ENCODE results near the gene SPOCK2.

SPOCK2 gene

DNA sequence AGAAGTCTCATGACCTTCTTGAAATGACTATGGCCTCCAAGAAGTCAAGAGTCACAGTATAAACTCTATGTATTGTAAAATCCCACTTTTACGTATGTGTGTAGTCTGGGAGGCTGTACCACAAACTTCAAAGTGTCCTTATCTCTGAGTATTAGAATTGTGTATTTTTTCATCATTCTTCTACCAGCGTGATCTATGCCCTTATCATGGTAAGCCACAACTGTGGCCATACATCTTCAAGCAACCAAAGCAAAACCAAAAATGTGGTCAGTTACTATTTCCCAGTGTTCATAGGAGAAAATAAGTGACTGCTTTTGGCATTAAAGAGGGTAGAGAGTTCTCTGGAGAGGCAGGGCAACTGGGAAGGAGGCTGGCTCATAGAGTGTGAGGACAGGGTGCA, 42.8 kb downstream of the SPOCK2 start:
- POLR2A ChIA-PET = interaction anchor here (0.6 kb wide), 1 partner anchor 142 kb away, joined by 3 read pairs; no protein-coding TSS in a partner anchor

DNA sequence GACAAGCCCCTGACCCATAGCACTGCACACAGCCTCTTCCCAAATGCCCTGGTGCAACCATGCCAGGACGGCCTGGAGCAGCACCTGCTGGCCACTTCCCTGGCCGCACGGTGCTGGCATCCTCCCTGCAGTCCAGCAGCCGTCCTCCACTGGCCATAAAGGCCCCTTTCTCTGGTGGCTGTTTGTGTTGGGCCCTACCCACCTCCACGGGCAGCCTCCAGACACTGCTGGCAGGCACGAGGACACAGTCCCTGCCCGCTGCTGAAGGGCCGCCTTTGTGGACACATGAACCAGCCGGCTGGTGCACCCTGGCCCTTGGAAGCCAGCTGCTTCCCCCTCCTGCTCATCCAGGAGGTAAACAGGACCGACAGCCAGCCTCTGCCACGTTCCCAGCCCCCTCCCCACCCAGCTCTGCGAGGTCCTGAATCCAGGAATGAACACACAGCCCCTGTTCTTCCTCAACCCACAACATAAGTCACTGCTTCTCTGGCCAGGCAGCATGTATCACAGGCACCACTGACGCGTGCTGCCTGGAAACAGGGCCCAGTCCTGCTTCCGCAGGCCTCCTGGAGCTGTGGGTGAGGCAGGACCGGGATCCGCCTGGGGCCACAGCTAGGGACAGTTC, 43.8 kb downstream of the SPOCK2 start:
- ChIA-PET POLR2A (interaction anchor here (0.6 kb wide), 1 partner anchor 141 kb away, joined by 3 read pairs; no protein-coding TSS in a partner anchor), CTCF (interaction anchor here (0.6 to 6.3 kb wide), 6 partner anchors 18 to 149 kb away, joined by 5 to 70 read pairs (median 6); no protein-coding TSS in a partner anchor)
- Histone ChIP-seq H3K36me3 (ENCODE audit: control insufficient read depth in 2 of 2, insufficient read depth in 1 of 2, low read length in 2 of 2) (no peaks in the 10 kb centered on the region), H3K4me1 (ENCODE audit: control insufficient read depth, insufficient read depth, low read length) (no peaks in the 10 kb centered on the region), H3K4me3 (ENCODE audit: low read depth, low read length) (no peak overlapping the region), H3K9me3 (ENCODE audit: control insufficient read depth, insufficient read depth, low read depth, low read length) (no peaks in the 10 kb centered on the region), H3K27ac (ENCODE audit: extremely low read depth, low read depth, low read length) (no peak overlapping the region)
- TF ChIP-seq, protein P1, sequence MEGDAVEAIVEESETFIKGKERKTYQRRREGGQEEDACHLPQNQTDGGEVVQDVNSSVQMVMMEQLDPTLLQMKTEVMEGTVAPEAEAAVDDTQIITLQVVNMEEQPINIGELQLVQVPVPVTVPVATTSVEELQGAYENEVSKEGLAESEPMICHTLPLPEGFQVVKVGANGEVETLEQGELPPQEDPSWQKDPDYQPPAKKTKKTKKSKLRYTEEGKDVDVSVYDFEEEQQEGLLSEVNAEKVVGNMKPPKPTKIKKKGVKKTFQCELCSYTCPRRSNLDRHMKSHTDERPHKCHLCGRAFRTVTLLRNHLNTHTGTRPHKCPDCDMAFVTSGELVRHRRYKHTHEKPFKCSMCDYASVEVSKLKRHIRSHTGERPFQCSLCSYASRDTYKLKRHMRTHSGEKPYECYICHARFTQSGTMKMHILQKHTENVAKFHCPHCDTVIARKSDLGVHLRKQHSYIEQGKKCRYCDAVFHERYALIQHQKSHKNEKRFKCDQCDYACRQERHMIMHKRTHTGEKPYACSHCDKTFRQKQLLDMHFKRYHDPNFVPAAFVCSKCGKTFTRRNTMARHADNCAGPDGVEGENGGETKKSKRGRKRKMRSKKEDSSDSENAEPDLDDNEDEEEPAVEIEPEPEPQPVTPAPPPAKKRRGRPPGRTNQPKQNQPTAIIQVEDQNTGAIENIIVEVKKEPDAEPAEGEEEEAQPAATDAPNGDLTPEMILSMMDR (tag by site-specific recombination; IDR thresholded peaks at IDR 0.05) = peak; percentile 41; the same call in 1 of the 2 replicates
- TF ChIP-seq, protein P2, sequence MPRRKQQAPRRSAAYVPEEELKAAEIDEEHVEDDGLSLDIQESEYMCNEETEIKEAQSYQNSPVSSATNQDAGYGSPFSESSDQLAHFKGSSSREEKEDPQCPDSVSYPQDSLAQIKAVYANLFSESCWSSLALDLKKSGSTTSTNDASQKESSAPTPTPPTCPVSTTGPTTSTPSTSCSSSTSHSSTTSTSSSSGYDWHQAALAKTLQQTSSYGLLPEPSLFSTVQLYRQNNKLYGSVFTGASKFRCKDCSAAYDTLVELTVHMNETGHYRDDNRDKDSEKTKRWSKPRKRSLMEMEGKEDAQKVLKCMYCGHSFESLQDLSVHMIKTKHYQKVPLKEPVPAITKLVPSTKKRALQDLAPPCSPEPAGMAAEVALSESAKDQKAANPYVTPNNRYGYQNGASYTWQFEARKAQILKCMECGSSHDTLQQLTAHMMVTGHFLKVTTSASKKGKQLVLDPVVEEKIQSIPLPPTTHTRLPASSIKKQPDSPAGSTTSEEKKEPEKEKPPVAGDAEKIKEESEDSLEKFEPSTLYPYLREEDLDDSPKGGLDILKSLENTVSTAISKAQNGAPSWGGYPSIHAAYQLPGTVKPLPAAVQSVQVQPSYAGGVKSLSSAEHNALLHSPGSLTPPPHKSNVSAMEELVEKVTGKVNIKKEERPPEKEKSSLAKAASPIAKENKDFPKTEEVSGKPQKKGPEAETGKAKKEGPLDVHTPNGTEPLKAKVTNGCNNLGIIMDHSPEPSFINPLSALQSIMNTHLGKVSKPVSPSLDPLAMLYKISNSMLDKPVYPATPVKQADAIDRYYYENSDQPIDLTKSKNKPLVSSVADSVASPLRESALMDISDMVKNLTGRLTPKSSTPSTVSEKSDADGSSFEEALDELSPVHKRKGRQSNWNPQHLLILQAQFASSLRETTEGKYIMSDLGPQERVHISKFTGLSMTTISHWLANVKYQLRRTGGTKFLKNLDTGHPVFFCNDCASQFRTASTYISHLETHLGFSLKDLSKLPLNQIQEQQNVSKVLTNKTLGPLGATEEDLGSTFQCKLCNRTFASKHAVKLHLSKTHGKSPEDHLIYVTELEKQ (tag by site-specific recombination; IDR thresholded peaks at IDR 0.05; ENCODE audit: borderline replicate concordance) = no peak

More for the DNA sequence above, 42.8 kb downstream of the SPOCK2 start:
- Histone ChIP-seq H3K4me1 (ENCODE audit: control insufficient read depth, insufficient read depth, low read length) (no peaks in the 10 kb centered on the region), H3K27ac (ENCODE audit: extremely low read depth, low read depth, low read length) (no peak overlapping the region), H3K4me3 (ENCODE audit: low read depth, low read length) (no peak overlapping the region), H3K9me3 (ENCODE audit: control insufficient read depth, insufficient read depth, low read depth, low read length) (no peaks in the 10 kb centered on the region), H3K36me3 (ENCODE audit: control insufficient read depth in 2 of 2, insufficient read depth in 1 of 2, low read length in 2 of 2) (no peaks in the 10 kb centered on the region)
- TF ChIP-seq ZNF146 (tag by site-specific recombination; IDR thresholded peaks at IDR 0.05) (no peak), ZNF777 (tag by site-specific recombination; IDR thresholded peaks at IDR 0.05; ENCODE audit: borderline replicate concordance) (no peak), REPIN1 (tag by site-specific recombination; IDR thresholded peaks at IDR 0.05; ENCODE audit: low read depth) (no peak), ZBTB21 (tag by site-specific recombination; IDR thresholded peaks at IDR 0.05) (no peak), ZNF324 (tag by site-specific recombination; IDR thresholded peaks at IDR 0.05) (no peak)
- TF ChIP-seq, protein P3, sequence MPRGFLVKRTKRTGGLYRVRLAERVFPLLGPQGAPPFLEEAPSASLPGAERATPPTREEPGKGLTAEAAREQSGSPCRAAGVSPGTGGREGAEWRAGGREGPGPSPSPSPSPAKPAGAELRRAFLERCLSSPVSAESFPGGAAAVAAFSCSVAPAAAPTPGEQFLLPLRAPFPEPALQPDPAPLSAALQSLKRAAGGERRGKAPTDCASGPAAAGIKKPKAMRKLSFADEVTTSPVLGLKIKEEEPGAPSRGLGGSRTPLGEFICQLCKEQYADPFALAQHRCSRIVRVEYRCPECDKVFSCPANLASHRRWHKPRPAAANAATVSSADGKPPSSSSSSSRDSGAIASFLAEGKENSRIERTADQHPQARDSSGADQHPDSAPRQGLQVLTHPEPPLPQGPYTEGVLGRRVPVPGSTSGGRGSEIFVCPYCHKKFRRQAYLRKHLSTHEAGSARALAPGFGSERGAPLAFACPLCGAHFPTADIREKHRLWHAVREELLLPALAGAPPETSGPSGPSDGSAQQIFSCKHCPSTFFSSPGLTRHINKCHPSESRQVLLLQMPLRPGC (tag by site-specific recombination; IDR thresholded peaks at IDR 0.05) = no peak
- CTCF ChIA-PET = interaction anchor here (0.7 to 6.3 kb wide), 3 partner anchors 82 to 150 kb away, joined by 5 to 86 read pairs (median 70); no protein-coding TSS in a partner anchor

DNA sequence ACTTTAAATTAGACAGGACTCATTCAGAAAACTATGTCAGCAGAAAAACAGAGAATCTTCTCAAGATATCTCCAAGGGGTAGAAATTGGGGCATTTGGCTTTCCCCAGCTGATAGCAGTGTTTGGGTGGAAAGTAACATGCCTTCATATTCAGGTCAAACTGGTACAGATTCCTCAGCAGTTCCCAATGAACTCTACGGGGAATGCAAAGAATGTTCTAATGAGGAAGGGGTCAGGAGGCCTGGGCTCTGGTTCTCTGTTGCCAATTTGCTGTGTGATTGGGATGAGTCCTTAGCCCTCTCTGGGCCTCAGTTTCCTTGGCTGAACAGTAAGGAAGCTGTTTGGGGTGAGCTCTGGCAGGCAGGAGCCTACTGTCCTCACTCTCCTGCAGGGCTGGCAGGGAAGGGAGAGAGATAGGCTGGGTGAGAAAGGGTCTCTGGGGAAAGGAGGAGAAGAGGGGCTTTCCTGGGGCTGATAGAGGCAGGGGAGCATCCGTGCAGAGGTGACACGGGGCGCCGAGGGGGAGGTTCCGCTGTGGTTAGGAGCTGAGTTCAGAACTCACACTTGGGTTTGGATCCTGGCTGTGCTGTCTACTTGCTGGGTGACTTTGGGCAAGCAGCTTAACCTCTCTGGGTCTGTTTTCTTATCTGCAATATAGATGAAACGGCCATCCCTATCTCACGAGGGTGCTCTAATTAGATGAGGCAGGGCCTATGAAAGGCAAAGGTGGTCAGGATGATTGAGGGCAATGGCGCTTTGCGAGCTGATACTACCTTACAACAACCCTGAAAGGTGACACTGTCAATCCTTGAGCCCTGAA, 45.1 kb downstream of the SPOCK2 start:
- ChIA-PET POLR2A (interaction anchor here (0.6 to 1.2 kb wide), 2 partner anchors 15 to 291 kb away, joined by 3 to 6 read pairs; no protein-coding TSS in a partner anchor), CTCF (interaction anchor here (0.7 to 2.1 kb wide), 6 partner anchors 16 to 147 kb away, joined by 3 to 7 read pairs (median 5); partner anchors contain the start of gene CHST3)
- Histone ChIP-seq H3K4me3 (ENCODE audit: low read depth, low read length) (no peak overlapping the region), H3K4me1 (ENCODE audit: control insufficient read depth, insufficient read depth, low read length) (no peaks in the 10 kb centered on the region), H3K9me3 (ENCODE audit: control insufficient read depth, insufficient read depth, low read depth, low read length) (no peaks in the 10 kb centered on the region), H3K36me3 (ENCODE audit: control insufficient read depth in 2 of 2, insufficient read depth in 1 of 2, low read length in 2 of 2) (no peaks in the 10 kb centered on the region), H3K27ac (ENCODE audit: extremely low read depth, low read depth, low read length) (no peak overlapping the region)
- TF ChIP-seq ZNF677 (tag by site-specific recombination; IDR thresholded peaks at IDR 0.05) (no peak), ZNF19 (tag by site-specific recombination; IDR thresholded peaks at IDR 0.05; ENCODE audit: low read depth) (no peak), ZFP69B (tag by site-specific recombination; IDR thresholded peaks at IDR 0.05) (no peak), ZNF777 (tag by site-specific recombination; IDR thresholded peaks at IDR 0.05; ENCODE audit: borderline replicate concordance) (no peak), ZBTB17 (tag by site-specific recombination; IDR thresholded peaks at IDR 0.05) (no peak), HOXD13 (CRISPR knock-in tag; IDR thresholded peaks at IDR 0.05; ENCODE audit: borderline replicate concordance) (no peak)
- TF ChIP-seq, protein P4, sequence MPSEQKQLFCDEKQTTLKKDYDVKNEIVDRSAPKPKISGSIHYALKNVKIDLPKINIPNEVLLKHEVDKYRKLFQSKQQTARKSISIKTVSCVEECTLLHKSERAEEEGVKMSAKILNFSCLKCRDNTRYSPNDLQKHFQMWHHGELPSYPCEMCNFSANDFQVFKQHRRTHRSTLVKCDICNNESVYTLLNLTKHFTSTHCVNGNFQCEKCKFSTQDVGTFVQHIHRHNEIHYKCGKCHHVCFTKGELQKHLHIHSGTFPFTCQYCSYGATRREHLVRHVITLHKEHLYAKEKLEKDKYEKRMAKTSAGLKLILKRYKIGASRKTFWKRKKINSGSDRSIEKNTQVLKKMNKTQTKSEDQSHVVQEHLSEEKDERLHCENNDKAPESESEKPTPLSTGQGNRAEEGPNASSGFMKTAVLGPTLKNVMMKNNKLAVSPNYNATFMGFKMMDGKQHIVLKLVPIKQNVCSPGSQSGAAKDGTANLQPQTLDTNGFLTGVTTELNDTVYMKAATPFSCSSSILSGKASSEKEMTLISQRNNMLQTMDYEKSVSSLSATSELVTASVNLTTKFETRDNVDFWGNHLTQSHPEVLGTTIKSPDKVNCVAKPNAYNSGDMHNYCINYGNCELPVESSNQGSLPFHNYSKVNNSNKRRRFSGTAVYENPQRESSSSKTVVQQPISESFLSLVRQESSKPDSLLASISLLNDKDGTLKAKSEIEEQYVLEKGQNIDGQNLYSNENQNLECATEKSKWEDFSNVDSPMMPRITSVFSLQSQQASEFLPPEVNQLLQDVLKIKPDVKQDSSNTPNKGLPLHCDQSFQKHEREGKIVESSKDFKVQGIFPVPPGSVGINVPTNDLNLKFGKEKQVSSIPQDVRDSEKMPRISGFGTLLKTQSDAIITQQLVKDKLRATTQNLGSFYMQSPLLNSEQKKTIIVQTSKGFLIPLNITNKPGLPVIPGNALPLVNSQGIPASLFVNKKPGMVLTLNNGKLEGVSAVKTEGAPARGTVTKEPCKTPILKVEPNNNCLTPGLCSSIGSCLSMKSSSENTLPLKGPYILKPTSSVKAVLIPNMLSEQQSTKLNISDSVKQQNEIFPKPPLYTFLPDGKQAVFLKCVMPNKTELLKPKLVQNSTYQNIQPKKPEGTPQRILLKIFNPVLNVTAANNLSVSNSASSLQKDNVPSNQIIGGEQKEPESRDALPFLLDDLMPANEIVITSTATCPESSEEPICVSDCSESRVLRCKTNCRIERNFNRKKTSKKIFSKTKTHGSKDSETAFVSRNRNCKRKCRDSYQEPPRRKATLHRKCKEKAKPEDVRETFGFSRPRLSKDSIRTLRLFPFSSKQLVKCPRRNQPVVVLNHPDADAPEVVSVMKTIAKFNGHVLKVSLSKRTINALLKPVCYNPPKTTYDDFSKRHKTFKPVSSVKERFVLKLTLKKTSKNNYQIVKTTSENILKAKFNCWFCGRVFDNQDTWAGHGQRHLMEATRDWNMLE (tag by site-specific recombination; conservative IDR thresholded peaks at IDR 0.05; ENCODE audit: low read depth) = no peak
